ENCODE data around the gene TMEM106A.
"Not testable (repeated sequence)": the region's sequence is repeated elsewhere in the genome, so short reads cannot be mapped to it uniquely, and the experiment has no call there.

The TMEM106A gene

GRCh38 chr17:43171586-43172487 is 39.8 kb upstream of the TMEM106A start:
- peak; percentile 33 for TF ChIP-seq CTCF (IDR thresholded peaks at IDR 0.05; ENCODE audit: low read depth, low read length)
- peak; percentile 89 for DNase-seq (ENCODE audit: low read depth, low spot score)
- in situ Hi-C loops (cut with HindIII; ENCODE audit: low sequenced_read_pairs), result no loop called here
- H3K4me3 ChIP-seq (ENCODE audit: low read depth, low read length), result peak overlapping the region; percentile 73

GRCh38 chr17:43175213-43176118 is 36.2 kb upstream of the TMEM106A start:
- no peak for TF ChIP-seq CTCF (IDR thresholded peaks at IDR 0.05; ENCODE audit: low read depth, low read length)
- no peak overlapping the region for H3K4me3 ChIP-seq (ENCODE audit: low read depth, low read length)
- DNase-seq (ENCODE audit: low read depth, low spot score), result peak; percentile 51

GRCh38 chr17:43176119-43176570 is 35.5 kb upstream of the TMEM106A start:
- no peak for DNase-seq (ENCODE audit: low read depth, low spot score)
- no peak for TF ChIP-seq CTCF (IDR thresholded peaks at IDR 0.05; ENCODE audit: low read depth, low read length)
- no peak overlapping the region for H3K4me3 ChIP-seq (ENCODE audit: low read depth, low read length)
- in situ Hi-C loops (cut with HindIII; ENCODE audit: low sequenced_read_pairs), result no loop called here

More at GRCh38 chr17:43175213-43176118, 36.2 kb upstream of the TMEM106A start:
- in situ Hi-C loops (cut with HindIII; ENCODE audit: low sequenced_read_pairs), result no loop called here

- no peak for TF ChIP-seq CTCF (IDR thresholded peaks at IDR 0.05; ENCODE audit: low read depth, low read length)
Observed at GRCh38 chr17:43183921-43184320, 27.8 kb upstream of the TMEM106A start.

GRCh38 chr17:43186656-43187055 is 25.0 kb upstream of the TMEM106A start:
- DNase-seq (ENCODE audit: low read depth, low spot score); H3K4me3 ChIP-seq (ENCODE audit: low read depth, low read length); in situ Hi-C loops (cut with HindIII; ENCODE audit: low sequenced_read_pairs): not testable (repeated sequence)

More at GRCh38 chr17:43183921-43184320, 27.8 kb upstream of the TMEM106A start:
- H3K4me3 ChIP-seq (ENCODE audit: low read depth, low read length), result no peak overlapping the region
- in situ Hi-C loops (cut with HindIII; ENCODE audit: low sequenced_read_pairs), result no loop called here
- DNase-seq (ENCODE audit: low read depth, low spot score), result no peak

GRCh38 chr17:43193251-43193650 is 18.4 kb upstream of the TMEM106A start:
- no peak overlapping the region for H3K4me3 ChIP-seq (ENCODE audit: low read depth, low read length)
- in situ Hi-C loops (cut with HindIII; ENCODE audit: low sequenced_read_pairs), result no loop called here
- no peak for TF ChIP-seq CTCF (IDR thresholded peaks at IDR 0.05; ENCODE audit: low read depth, low read length)
- DNase-seq (ENCODE audit: low read depth, low spot score), result no peak

All from astrocyte of the spinal cord (primary cell).